Heart left ventricle (tissue), 16 donors: Measurements from ENCODE around the gene MEIKIN. TPM values are rescaled to one million over a fixed set of nuclear protein-coding genes. Genes with fewer than 3 reads are reported as not detected.

Source experiments
- ATAC-seq, 4 donors: fragments of 200-7000 bp; cut with Tn5 transposase; one replicate each; pipeline ENCODE4 v1.9.1; 2020 to 2022; ENCODE audit warnings: moderate library complexity in 4 of 4, mild to moderate bottlenecking in 3 of 4, moderate number of reproducible peaks in 1 of 4
- DNase-seq, 5 donors: peaks; one replicate each; pipeline ENCODE4 v3.0.0-alpha.2; 2020
- H3K27ac ChIP-seq, 12 donors: fragments of 200-600 bp; sonication (generic) in 4 of 12; one replicate each; pipeline versions ENCODE4 v1.5.0 to v1.8.0; 2016 to 2022; ENCODE audit warnings: mild to moderate bottlenecking in 2 of 12
- H3K27me3 ChIP-seq, 9 donors: fragments of 200-600 bp; sonication (generic) in 2 of 9; one replicate each; pipeline versions ENCODE4 v1.5.1 to v1.8.0; 2016 to 2022; ENCODE audit warnings: mild to moderate bottlenecking in 3 of 9
- H3K36me3 ChIP-seq, 9 donors: fragments of 200-600 bp; sonication (generic) in 2 of 9; one replicate each; pipeline versions ENCODE4 v1.5.0 to v1.8.0; 2018 to 2022; ENCODE audit warnings: mild to moderate bottlenecking in 2 of 9
- H3K4me1 ChIP-seq, 12 donors: fragments of 200-600 bp; sonication (generic) in 4 of 12; one replicate each; pipeline versions ENCODE4 v1.5.0 to v1.8.0; 2016 to 2022; ENCODE audit warnings: mild to moderate bottlenecking in 3 of 12
- H3K4me3 ChIP-seq, 12 donors: fragments of 200-600 bp; sonication (generic) in 4 of 12; one replicate each; pipeline versions ENCODE4 v1.5.0 to v1.8.0; 2017 to 2022; ENCODE audit warnings: mild to moderate bottlenecking in 9 of 12, moderate library complexity in 4 of 12
- H3K9me3 ChIP-seq, 12 donors: fragments of 200-600 bp; sonication (generic) in 4 of 12; one replicate each; pipeline versions ENCODE4 v1.5.0 to v1.8.0; 2016 to 2022; ENCODE audit warnings: mild to moderate bottlenecking in 1 of 12
- CTCF ChIP-seq, 12 donors: fragments of 200-600 bp; sonication (generic) in 4 of 12; IDR thresholded peaks; one replicate each; pipeline versions ENCODE4 v1.5.0 to v1.8.0; 2018 to 2022; ENCODE audit warnings: antibody characterized with exemption in 12 of 12, mild to moderate bottlenecking in 5 of 12
- POLR2A ChIP-seq, 2 donors: fragments of 450-650 bp; IDR thresholded peaks; one replicate each; pipeline ENCODE4 v1.6.1; 2017; ENCODE audit warnings: antibody characterized with exemption in 2 of 2, mild to moderate bottlenecking in 2 of 2, moderate library complexity in 2 of 2
- WGBS, 4 donors: extraction: QIAGEN DNeasy Blood & Tissue Kit in 2 of 4; methylation state at CpG; one replicate each; pipeline versions ENCODE4 v1.1.5 to v1.1.7; 2013 to 2018; 5-methylcytosine and 5-hydroxymethylcytosine counted together
- intact Hi-C, 10 donors: fragments of 100-400 bp; cut with DNase I; formaldehyde crosslinking; loops; one replicate each; pipeline versions ENCODE4 v1.11.1 to v1.14.2; 2022
- polyA plus RNA-seq, 2 donors: library from polyadenylated mRNA; stranded (reverse); fragments of 200-250 nt; gene quantifications; one replicate each; pipeline ENCODE4 v1.2.3, GENCODE V29; 2013
- total RNA-seq, 9 donors: library from RNA; depleted of rRNA in 2 of 9; stranded (reverse); fragments of >200 nt in 2 of 9; fragmentation: NEBNext Ultra II Directional in 3 of 9; extraction: Animal tissue kit (Norgen Biotek cat#: 25700) in 3 of 9; gene quantifications; one replicate each; pipeline versions ENCODE4 v1.1.0 to v1.2.4, GENCODE V29; 2016 to 2023
- donor health status: ischemic (EF 13 %, LVEDD 7.1; RV severe dilation, severe dysfunction).
- donor health status: healthy with polysubstance abuse.
- donor health status: DM: no; HTN: yes; CAD: no.
- donor health status: DM: no; HTN: no; CAD: no.
- donor health status: ischemic (EF 25% LVEDD 6.9; RV normal size, moderate dysfunction).
- donor health status: ischemic (EF 25% LVEDD 5.7; RV mildly dilated, moderate dysfunction).
- donor health status: healthy.
- donor health status: DM: yes; HTN: yes; CAD: no.
- donor health status: ischemic (EF 35%, LVEDD 5.7; RV mildly dilated, moderate dysfunction).
- donor health status: nonischemic (EF 11% LVEDD 7.7; RV severe dilation, severe dysfunction).
- donor health status: DM: yes; HTN: yes; CAD: no.
- donor health status: PGD.
- donor health status: ischemic (EF 29% LVEDD 5.4; RV normal size, mild dysfunction).
- donor health status: nonischemic (EF 23%, LVEDD 6.1; RV moderate dilation, normal function).

MEIKIN gene
- total and polyA plus RNA-seq, 11 donors = 0.07 to 0.63 TPM; not detected in 9

- intact Hi-C loops = no loop called here
- Histone ChIP-seq H3K4me3 (no peak overlapping the region), H3K27ac (no peak overlapping the region), H3K36me3 (no peaks in the 10 kb centered on the region), H3K27me3 (no peaks in the 10 kb centered on the region), H3K4me1 (no peaks in the 10 kb centered on the region), H3K9me3 (no peaks in the 10 kb centered on the region)
- WGBS, 4 donors = 77 to 81% (median 79%) methylated on average over 4 of the region's 4 CpGs
- no peak for TF ChIP-seq POLR2A (IDR thresholded peaks at IDR 0.05)
- no peak for ATAC-seq
- DNase-seq = no peak
Measured at GRCh38 chr5:131981516-131981915, 36.1 kb upstream of the MEIKIN start.

GRCh38 chr5:131980696-131981095, 35.2 kb upstream of the MEIKIN start:
- Histone ChIP-seq H3K4me3 (no peak overlapping the region), H3K9me3 (no peaks in the 10 kb centered on the region), H3K4me1 (no peaks in the 10 kb centered on the region), H3K27me3 (no peaks in the 10 kb centered on the region), H3K27ac (no peak overlapping the region), H3K36me3 (no peaks in the 10 kb centered on the region)
- WGBS, 4 donors = 73 to 88% (median 82%) methylated on average over 4 of the region's 4 CpGs
- DNase-seq (no peak), ATAC-seq (no peak)
- no peak for TF ChIP-seq CTCF (IDR thresholded peaks at IDR 0.05)
- no peak for TF ChIP-seq POLR2A (IDR thresholded peaks at IDR 0.05)
- intact Hi-C loops = no loop called here

- TF ChIP-seq POLR2A (IDR thresholded peaks at IDR 0.05) (no peak), CTCF (IDR thresholded peaks at IDR 0.05) (no peak)
- intact Hi-C loops = no loop called here
- H3K9me3 ChIP-seq = no peaks in the 10 kb centered on the region
- DNase-seq = no peak
- H3K4me3 ChIP-seq = no peak overlapping the region
- 69 to 95% (median 86%) methylated on average over 4 of the region's 4 CpGs for WGBS, 4 donors
- no peak overlapping the region for H3K27ac ChIP-seq
- H3K36me3 ChIP-seq = no peaks in the 10 kb centered on the region
- H3K27me3 ChIP-seq = no peaks in the 10 kb centered on the region
- no peaks in the 10 kb centered on the region for H3K4me1 ChIP-seq
- no peak for ATAC-seq
Measured at GRCh38 chr5:131979816-131980215, 34.4 kb upstream of the MEIKIN start.

GRCh38 chr5:131977212-131977604, 31.7 kb upstream of the MEIKIN start:
- WGBS, 4 donors = 51 to 77% (median 59%) methylated on average over 2 of the region's 2 CpGs
- H3K4me1 ChIP-seq = no peaks in the 10 kb centered on the region
- ATAC-seq = no peak
- intact Hi-C loops = no loop called here
- H3K27ac ChIP-seq = no peak overlapping the region
- no peaks in the 10 kb centered on the region for H3K27me3 ChIP-seq
- no peak for TF ChIP-seq CTCF (IDR thresholded peaks at IDR 0.05)
- no peak for TF ChIP-seq POLR2A (IDR thresholded peaks at IDR 0.05)
- H3K4me3 ChIP-seq = no peak overlapping the region
- H3K36me3 ChIP-seq = no peaks in the 10 kb centered on the region
- no peaks in the 10 kb centered on the region for H3K9me3 ChIP-seq
- no peak for DNase-seq

GRCh38 chr5:131976414-131977211, 31.1 kb upstream of the MEIKIN start:
- H3K36me3 ChIP-seq = no peaks in the 10 kb centered on the region
- no peak for ATAC-seq
- WGBS, 4 donors = 91 to 96% (median 92%) methylated on average over 6 of the region's 6 CpGs
- no peak for DNase-seq
- no peak for TF ChIP-seq CTCF (IDR thresholded peaks at IDR 0.05)
- no peak for TF ChIP-seq POLR2A (IDR thresholded peaks at IDR 0.05)
- intact Hi-C loops = no loop called here
- no peaks in the 10 kb centered on the region for H3K9me3 ChIP-seq
- no peak overlapping the region for H3K27ac ChIP-seq
- H3K4me1 ChIP-seq = no peaks in the 10 kb centered on the region
- H3K27me3 ChIP-seq = no peaks in the 10 kb centered on the region
- no peak overlapping the region for H3K4me3 ChIP-seq
